Measurements from ENCODE around the gene TLX2. TPM values are rescaled to one million over a fixed set of nuclear protein-coding genes. Genes with fewer than 3 reads are reported as not detected.

TLX2 gene
- total and polyA plus RNA-seq, 2 experiments from 2014 or later, result 0.16 to 0.21 TPM

DNA sequence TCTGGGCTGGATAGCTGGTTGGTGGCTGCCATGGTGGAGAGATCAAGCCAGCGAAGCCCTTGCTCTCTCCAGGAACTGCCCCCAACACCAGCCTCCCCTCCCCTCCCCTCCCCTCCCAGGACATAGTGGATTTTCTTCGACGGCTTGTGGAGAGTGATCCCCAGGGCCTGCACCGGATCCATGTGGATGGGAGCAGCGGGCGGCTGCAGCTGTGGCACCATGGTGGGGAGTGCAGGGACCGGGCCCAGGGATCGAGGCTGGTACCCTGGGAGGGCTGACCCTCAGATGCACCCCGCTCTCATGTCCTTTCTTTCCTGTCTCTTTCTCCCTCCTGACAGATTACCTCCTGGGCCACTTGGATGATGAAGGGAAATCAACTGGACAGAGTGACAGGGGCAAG is 24.3 kb upstream of the TLX2 start (continued):
- TF ChIP-seq, protein P1, sequence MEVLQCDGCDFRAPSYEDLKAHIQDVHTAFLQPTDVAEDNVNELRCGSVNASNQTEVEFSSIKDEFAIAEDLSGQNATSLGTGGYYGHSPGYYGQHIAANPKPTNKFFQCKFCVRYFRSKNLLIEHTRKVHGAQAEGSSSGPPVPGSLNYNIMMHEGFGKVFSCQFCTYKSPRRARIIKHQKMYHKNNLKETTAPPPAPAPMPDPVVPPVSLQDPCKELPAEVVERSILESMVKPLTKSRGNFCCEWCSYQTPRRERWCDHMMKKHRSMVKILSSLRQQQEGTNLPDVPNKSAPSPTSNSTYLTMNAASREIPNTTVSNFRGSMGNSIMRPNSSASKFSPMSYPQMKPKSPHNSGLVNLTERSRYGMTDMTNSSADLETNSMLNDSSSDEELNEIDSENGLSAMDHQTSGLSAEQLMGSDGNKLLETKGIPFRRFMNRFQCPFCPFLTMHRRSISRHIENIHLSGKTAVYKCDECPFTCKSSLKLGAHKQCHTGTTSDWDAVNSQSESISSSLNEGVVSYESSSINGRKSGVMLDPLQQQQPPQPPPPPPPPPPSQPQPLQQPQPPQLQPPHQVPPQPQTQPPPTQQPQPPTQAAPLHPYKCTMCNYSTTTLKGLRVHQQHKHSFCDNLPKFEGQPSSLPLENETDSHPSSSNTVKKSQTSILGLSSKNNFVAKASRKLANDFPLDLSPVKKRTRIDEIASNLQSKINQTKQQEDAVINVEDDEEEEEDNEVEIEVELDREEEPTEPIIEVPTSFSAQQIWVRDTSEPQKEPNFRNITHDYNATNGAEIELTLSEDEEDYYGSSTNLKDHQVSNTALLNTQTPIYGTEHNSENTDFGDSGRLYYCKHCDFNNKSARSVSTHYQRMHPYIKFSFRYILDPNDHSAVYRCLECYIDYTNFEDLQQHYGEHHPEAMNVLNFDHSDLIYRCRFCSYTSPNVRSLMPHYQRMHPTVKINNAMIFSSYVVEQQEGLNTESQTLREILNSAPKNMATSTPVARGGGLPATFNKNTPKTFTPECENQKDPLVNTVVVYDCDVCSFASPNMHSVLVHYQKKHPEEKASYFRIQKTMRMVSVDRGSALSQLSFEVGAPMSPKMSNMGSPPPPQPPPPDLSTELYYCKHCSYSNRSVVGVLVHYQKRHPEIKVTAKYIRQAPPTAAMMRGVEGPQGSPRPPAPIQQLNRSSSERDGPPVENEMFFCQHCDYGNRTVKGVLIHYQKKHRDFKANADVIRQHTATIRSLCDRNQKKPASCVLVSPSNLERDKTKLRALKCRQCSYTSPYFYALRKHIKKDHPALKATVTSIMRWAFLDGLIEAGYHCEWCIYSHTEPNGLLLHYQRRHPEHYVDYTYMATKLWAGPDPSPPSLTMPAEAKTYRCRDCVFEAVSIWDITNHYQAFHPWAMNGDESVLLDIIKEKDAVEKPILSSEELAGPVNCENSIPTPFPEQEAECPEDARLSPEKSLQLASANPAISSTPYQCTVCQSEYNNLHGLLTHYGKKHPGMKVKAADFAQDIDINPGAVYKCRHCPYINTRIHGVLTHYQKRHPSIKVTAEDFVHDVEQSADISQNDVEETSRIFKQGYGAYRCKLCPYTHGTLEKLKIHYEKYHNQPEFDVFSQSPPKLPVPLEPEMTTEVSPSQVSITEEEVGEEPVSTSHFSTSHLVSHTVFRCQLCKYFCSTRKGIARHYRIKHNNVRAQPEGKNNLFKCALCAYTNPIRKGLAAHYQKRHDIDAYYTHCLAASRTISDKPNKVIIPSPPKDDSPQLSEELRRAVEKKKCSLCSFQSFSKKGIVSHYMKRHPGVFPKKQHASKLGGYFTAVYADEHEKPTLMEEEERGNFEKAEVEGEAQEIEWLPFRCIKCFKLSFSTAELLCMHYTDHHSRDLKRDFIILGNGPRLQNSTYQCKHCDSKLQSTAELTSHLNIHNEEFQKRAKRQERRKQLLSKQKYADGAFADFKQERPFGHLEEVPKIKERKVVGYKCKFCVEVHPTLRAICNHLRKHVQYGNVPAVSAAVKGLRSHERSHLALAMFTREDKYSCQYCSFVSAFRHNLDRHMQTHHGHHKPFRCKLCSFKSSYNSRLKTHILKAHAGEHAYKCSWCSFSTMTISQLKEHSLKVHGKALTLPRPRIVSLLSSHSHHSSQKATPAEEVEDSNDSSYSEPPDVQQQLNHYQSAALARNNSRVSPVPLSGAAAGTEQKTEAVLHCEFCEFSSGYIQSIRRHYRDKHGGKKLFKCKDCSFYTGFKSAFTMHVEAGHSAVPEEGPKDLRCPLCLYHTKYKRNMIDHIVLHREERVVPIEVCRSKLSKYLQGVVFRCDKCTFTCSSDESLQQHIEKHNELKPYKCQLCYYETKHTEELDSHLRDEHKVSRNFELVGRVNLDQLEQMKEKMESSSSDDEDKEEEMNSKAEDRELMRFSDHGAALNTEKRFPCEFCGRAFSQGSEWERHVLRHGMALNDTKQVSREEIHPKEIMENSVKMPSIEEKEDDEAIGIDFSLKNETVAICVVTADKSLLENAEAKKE (CRISPR knock-in tag; IDR thresholded peaks at IDR 0.05), result no peak

DNA sequence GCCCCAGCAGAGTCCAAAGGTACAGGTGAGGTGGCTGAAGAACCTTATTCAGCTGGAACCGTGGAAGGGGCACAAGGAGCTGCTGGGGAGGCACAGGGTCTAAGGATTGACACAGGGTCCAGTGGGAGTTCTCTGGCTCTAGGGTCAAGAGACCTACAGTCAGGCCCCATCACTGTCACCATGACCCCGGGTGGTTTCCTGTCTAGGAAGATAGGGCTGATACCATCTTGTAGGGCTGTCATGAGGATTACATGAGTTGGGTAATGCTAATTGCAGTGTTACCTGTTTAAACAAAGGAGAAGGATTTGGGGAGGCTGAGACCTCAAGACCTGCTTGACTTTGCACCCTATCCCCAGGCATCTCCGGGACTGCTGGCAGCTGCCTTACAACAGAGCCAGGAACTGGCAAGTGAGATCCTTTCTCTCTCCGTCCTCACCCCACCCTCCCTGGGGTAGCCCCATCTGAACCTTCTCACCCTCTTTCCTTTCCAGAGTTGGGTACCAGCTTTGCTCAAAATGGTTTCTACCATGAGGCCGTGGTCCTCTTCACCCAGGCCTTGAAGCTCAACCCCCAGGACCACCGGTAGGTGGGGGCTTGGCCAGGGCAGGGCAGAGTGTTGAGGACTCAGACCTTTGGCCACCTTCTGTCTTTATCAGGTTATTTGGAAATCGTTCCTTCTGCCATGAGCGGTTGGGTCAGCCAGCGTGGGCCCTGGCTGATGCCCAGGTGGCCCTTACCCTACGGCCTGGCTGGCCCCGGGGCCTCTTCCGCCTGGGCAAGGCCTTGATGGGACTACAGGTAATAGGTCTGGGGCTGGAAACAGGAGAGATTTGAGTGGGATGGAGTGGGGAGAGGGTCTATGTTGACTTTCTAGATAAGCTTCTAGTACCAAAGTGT is 22.4 kb upstream of the TLX2 start:
- no peaks in the 10 kb centered on the region; the same call in 2 of the 3 replicates for H3K9me3 Mint-ChIP-seq
- H3K4me3 Mint-ChIP-seq, result no peak overlapping the region
- no peak overlapping the region for H2AFZ ChIP-seq
- no peaks in the 10 kb centered on the region for H3K9me2 ChIP-seq (ENCODE audit: insufficient read depth)
- H3F3A ChIP-seq (replicated peaks; ENCODE audit: low read depth), result 0 out of 2 replicates have a peak, but pooled peaks cover 7% of the 10 kb centered on the region
- H3K4me2 ChIP-seq, result no peak overlapping the region
- H3K27ac ChIP-seq (ENCODE audit: low read depth), result no peak overlapping the region
- H3K36me3 Mint-ChIP-seq (ENCODE audit: low read depth), result peaks cover 44% of the 10 kb centered on the region
- no peaks in the 10 kb centered on the region; the same call in 1 of the 2 replicates for H4K20me1 ChIP-seq (replicated peaks; ENCODE audit: insufficient read depth)
- no peak overlapping the region for H3K4me3 ChIP-seq
- peaks cover 29% of the 10 kb centered on the region for H3K27me3 ChIP-seq (ENCODE audit: insufficient read depth)
- no peaks in the 10 kb centered on the region; the same call in 2 of the 3 replicates for H3K4me1 Mint-ChIP-seq
- no peak overlapping the region for H3K27ac Mint-ChIP-seq
- ATAC-seq (no peak), DNase-seq (ENCODE audit: low spot score) (no peak)
- 0 out of 2 replicates have a peak, but pooled peaks cover 5% of the 10 kb centered on the region for H3K36me3 ChIP-seq (ENCODE audit: insufficient read depth)
- H3K27me3 Mint-ChIP-seq (ENCODE audit: insufficient read depth, low read depth, poor library complexity), result peaks cover 24% of the 10 kb centered on the region
- H3K4me1 ChIP-seq (ENCODE audit: insufficient read depth), result no peaks in the 10 kb centered on the region
- H3K79me2 ChIP-seq (replicated peaks; ENCODE audit: insufficient read depth), result no peaks in the 10 kb centered on the region
- TF ChIP-seq JUNB (IDR thresholded peaks at IDR 0.05; ENCODE audit: unreplicated experiment) (no peak), STAT1 (IDR thresholded peaks at IDR 0.05; ENCODE audit: unreplicated experiment) (no peak), ZNF331 (CRISPR knock-in tag; IDR thresholded peaks at IDR 0.05; ENCODE audit: low read depth) (no peak), EZH2phosphoT487 (IDR thresholded peaks at IDR 0.05; ENCODE audit: unreplicated experiment) (no peak)
- TF ChIP-seq, protein P2, sequence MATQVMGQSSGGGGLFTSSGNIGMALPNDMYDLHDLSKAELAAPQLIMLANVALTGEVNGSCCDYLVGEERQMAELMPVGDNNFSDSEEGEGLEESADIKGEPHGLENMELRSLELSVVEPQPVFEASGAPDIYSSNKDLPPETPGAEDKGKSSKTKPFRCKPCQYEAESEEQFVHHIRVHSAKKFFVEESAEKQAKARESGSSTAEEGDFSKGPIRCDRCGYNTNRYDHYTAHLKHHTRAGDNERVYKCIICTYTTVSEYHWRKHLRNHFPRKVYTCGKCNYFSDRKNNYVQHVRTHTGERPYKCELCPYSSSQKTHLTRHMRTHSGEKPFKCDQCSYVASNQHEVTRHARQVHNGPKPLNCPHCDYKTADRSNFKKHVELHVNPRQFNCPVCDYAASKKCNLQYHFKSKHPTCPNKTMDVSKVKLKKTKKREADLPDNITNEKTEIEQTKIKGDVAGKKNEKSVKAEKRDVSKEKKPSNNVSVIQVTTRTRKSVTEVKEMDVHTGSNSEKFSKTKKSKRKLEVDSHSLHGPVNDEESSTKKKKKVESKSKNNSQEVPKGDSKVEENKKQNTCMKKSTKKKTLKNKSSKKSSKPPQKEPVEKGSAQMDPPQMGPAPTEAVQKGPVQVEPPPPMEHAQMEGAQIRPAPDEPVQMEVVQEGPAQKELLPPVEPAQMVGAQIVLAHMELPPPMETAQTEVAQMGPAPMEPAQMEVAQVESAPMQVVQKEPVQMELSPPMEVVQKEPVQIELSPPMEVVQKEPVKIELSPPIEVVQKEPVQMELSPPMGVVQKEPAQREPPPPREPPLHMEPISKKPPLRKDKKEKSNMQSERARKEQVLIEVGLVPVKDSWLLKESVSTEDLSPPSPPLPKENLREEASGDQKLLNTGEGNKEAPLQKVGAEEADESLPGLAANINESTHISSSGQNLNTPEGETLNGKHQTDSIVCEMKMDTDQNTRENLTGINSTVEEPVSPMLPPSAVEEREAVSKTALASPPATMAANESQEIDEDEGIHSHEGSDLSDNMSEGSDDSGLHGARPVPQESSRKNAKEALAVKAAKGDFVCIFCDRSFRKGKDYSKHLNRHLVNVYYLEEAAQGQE (IDR thresholded peaks at IDR 0.05; ENCODE audit: unreplicated experiment), result no peak
